NCI-H345 treated with DMSO at 0.1 percent for 48 hours (cell line): Measurements from ENCODE around the gene LRRFIP1.
"Not testable (repeated sequence)": the region's sequence is repeated elsewhere in the genome, so short reads cannot be mapped to it uniquely, and the experiment has no call there.

Experiments
- DNase-seq: peaks from one replicate; lab custom pipeline; 2025; ENCODE audit not compliant: unreplicated experiment; lab: John Stamatoyannopoulos, UW

LRRFIP1 gene

DNA sequence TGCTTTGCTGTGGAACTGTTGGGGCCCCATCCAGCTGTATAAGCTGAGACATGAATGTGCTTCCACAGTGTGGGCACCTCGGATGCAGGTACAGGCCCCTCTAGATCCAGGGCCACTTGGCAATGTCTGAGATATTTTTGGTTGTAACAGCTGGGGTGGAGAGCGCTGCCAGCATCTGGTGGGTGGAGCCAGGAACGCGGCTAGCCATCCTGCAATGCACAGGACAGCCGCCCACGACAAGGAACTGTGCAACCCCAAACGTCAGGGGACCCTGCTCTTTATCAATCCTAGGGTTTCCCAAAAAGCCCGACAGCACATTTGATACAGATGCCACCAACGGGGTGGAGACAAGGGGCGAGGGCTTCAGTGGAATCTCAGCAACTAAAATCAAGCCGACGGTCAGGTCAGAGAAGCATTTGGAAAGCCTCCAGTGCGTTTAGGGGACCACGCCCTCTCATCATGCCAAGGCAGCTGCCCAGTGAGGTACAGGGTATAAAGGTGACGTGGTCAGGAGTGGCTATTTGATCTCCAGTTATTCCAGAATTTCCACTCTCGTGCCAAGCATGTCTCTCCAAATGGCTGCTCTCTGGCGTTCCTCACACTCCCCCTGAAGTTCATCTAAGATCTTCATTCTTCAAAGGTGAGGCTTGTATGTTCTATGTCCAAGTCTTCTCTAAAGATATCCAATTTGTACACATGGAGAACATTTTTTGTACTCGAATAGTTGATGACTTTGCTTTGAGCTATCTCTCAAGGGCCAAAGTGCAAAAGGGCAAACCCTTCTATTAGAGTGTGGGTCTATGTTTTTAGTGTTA is 55.7 kb downstream of the LRRFIP1 start:
- no peak for DNase-seq

DNA sequence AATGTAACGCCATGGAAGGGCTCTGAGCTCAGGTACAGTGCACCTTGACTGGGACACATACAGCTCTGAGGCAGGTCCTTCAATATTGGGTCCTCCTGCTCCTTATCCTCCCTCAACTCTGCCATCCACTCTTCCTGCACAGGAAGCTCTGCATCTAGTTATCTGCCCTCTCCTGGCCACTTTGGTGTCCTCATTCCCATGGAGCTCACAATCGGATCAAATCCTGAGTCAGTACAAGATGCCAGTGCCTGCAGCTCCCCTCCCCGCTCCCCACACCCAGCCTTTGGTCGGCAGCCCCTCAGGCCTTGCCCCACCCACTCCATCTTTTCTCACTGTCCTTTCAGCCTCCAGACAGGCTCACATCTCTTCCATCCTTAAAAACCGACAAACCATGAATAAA is 58.0 kb downstream of the LRRFIP1 start:
- no peak for DNase-seq

DNA sequence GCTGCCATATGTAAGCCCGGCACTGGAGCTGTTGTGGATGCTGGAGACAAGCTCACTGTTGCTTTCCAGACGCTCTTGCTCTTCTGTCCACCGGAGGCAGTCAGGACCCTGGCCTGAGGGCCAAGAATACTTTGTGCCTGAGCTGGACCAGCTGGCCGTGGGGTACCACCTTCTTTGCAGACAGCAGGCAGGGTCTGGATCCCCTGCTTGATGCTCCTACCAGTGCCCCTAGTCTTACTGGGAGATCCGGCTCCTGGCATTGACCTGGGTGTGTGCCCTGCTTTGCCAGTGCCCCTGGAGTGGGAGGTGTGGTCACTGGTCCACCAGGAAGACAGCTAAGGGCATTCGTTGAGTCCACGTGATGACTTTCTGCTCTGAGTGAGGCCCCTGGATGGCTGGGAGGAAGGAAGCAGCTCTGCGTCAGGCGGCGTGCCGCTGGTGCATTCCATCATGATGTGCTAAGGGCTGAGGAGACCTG is 59.3 kb downstream of the LRRFIP1 start:
- DNase-seq, result no peak

DNA sequence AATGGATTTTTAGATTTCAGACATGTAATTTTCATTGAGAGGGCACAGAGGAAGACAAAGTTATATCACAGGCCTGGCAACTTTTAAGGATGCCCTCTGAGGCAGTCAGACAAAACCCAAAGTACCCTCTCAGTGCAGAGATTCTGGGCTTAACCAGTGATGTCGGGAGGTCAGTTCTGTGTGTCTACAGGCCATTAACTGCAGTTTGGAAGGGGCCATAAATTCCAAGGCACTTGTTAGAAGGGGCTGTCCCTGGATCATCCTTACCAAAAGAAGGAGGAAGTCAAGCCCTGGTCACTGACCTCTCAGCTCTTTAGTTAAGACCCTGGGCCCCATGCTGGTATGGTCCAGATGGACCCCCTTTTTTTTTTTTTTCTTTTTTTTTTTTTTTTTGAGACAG is 60.7 kb downstream of the LRRFIP1 start:
- no peak for DNase-seq

DNA sequence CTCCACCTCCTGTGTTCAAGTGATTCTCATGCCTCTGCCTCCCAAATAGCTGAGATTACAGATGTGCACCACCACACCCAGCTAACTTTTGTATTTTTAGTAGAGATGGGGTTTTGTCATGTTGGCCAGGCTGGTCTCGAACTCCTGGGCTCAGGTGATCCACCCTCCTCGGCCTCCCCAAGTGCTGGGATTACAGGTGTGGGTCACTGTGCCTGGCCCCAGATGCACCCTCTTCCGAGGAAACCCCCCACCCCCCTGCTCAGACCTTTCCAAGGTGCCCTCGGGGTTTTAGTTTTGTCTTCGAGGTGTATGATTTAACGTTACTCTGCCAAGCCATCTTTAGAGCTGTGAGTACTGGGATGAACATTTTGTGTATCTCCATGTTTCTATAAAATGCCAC is 61.2 kb downstream of the LRRFIP1 start:
- DNase-seq, result not testable (repeated sequence)

GRCh38 chr2:237689336-237690131 is 62.1 kb downstream of the LRRFIP1 start:
- DNase-seq, result no peak

DNA sequence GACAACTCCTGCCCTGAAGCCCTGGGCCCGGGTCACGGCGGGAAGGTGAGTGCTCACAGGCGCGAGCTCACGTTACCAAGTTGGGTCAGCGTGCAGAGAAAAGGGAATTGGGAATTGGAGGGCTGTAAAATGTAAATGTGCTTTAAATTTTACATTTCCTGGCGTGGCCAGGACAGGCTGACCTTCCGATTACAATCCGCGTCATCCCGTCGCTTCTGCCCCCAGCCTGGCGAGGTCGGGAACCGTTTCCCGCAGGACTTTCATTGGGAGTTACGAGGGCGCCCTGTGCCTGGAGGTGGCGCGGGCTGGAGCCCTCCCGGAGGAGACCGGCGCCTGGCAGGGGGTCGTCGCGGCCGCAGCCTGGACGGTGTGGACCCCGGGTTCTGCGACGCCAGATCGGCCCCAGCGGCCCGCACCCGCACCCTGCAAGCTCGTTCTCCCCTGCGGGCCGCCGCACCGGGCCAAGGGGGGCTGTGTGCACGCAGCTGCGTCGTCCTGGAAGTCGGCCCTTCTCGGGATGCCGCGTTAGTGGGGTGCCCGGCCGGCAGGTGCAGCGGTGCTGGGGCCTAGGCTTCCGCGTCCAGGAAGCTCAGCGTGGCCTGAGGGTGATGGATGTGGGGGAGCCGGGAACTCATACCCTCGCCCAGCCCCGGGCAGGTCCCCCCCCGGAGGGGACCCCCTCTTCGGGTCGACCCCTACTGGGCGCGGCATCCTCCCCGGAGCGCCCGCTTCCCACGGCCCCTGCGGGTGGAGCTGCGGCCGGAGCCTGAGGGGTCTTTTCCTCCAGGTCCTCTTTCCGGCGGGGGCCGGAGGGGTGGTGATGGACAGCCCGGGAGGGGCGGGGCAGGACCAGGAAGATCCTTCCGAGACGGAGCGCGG is 63.9 kb downstream of the LRRFIP1 start:
- DNase-seq, result no peak

DNA sequence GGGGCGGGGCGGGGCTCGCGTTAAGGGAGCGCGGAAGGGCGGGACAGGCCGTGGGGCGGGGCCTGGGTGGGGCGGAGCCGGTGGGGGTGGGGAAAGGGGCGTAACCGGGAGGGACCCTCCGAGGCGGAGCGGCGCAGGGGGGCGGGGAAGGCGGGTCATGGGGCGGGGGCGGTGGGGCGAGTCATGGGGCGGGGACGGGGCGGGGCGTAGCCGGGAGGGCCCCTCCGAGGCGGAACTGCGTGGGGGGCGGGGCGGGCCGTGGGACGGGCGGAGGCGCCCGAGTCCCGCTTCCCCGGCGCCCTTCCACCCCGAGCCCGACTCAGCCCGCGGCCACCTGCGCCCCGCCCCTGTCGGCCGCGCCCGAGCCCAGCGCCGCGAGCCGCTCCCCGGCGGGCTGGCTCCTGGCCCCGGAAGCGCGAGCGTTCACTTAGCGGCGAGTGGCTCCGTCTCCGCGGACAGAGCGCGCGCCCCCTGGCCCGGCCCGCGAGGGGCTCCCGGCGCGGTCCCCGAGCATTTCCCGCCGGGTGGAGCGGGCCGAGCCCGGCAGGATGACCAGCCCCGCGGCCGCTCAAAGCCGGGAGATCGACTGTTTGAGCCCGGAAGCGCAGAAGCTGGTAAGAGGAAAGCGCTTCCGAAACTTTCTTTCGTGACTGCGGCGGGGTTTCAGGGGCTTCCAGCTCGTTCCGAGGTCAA is 64.7 kb downstream of the LRRFIP1 start:
- DNase-seq, result peak; percentile 48

- peak; percentile 30 for DNase-seq
Measured at GRCh38 chr2:237692601-237693290, 65.4 kb downstream of the LRRFIP1 start.

DNA sequence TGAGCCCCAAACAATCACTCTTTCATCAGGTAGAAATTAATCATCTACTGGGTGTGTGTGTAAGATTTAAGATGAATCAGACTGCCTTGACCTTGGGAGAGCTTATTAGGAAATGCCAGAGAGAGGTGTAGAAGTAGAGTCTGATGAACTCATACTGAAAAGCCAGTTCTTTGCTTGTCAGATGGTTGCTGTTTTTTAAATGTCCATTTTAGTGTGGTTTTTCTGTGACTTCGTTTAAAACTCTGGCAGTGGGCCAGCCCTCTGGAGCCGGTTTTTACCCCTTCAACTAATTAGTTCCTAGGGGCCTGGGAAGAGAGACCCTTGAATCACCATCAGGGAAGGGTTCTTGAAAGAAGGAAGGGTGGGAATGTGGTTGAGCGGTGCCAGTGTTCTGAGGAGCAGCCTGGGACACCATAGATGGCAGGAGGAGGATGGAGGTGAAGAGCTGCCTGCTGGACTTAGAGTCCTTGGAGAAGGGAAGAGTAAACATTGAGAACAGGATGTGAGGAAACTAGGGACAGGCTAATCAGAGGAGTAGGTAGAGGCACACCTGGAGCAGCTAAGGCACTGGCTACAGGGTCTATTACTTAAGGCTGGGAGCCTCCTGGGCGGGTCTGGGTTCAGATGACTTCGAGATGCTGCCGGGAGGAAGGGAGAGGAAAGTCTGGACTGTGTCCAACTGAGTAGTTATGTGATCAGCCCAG is 66.1 kb downstream of the LRRFIP1 start:
- peak; percentile 13 for DNase-seq

- DNase-seq, result no peak
Measured at GRCh38 chr2:237694415-237695194, 67.2 kb downstream of the LRRFIP1 start.

GRCh38 chr2:237695201-237695780 is 67.9 kb downstream of the LRRFIP1 start:
- no peak for DNase-seq

- no peak for DNase-seq
Measured at GRCh38 chr2:237696461-237696860, 69.1 kb downstream of the LRRFIP1 start.

GRCh38 chr2:237697586-237698357 is 70.4 kb downstream of the LRRFIP1 start:
- no peak for DNase-seq

DNA sequence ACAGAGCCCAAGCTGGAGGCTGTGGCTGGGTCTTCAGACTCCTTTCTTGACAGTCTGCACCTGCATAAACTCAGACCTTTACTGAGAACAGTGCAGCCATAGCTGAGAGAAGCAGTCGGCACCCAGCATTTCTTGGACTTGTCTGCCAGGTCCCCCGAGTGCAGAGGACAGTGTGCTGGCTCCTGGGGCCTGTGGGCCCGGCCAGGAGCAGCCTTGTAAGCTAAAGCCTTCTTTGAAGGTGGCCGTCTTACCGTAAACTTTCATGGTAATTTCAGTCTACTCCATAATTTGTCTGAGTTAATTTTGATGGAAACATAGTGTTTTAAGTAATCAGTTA is 70.9 kb downstream of the LRRFIP1 start:
- DNase-seq, result no peak

DNA sequence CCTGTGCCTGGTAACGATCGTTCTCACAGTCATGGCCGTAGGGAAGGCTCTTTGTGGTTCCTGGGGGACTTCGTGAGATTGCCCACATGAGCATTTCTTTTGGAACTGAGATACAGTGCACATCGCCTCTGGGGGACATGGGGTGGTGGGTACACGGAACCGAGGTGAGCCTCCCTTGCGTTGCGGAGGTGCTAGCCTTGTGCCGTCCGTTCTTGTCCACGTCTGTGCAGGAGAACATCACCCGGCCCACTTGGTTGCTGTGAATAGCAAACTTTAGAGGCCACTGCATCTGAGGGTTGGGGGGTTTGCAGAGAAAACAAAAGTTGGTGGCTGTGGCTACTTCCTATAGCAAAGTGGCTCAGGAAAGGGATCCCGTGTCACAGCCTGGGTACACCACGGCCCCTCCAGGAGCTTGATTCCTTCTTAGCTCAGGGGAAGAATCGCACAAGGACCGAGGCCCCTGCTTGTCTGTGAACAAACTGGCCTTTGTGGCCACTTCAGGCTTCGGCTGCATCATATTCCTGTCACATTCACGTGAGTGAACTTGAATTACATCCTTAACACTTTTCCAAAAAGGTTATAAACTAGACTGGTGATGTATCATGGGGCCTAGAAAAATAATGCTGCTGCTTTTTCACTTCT is 72.6 kb downstream of the LRRFIP1 start:
- no peak for DNase-seq

DNA sequence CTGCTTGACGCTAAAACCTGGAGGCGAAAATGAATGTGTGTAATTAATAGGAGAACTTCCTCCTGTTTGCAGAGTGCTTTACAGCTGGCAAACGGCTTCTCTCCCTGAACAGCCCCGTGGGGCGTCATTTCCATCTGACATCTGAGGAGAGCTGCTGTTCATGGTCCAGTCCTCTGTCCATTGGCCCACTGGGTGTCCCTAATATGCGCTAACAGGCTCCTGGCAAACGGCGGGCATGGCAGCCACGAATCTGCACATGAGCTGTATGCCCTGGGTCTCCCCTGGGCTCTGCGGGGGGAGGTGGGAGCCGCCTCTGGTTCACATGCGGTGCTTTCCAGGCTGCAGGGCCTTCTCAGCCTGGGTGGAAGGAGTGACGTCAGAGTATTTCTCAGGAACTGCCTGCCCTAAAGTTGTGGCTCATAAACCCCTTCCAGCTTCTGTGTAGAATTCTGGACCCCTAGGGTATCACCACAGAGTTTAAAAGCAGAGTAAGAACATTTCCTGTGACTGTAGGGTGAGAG is 73.2 kb downstream of the LRRFIP1 start:
- peak; percentile 18 for DNase-seq
